HepG2 (cell line): ENCODE data around the gene CDC42BPG. TPM values are rescaled to one million over a fixed set of nuclear protein-coding genes. Genes with fewer than 3 reads are reported as not detected.

ENCODE experiments used
- ATAC-seq: fragments of 200-7000 bp; cut with Tn5 transposase; 3 replicates; pipeline ENCODE4 v1.9.1; 2020; ENCODE audit warnings: mild to moderate bottlenecking, moderate library complexity
- BruUV-seq: library from RNA; stranded (reverse); fragments of 400-500 nt; replicated peaks from 2 replicates; lab custom pipeline; 2021; lab: Mats Ljungman, UMichigan
- CTCF ChIA-PET: fragments of 300-600 bp; formaldehyde crosslinking; extraction: SDS; loops from one replicate; lab custom pipeline; 2021; ENCODE audit warnings: low total read pairs, inconsistent platforms, low intra/inter-chr PET ratio; lab: Yijun Ruan, JAX
- POLR2A ChIA-PET: fragments of 350-600 bp; sonication (Branson Sonifier 250); formaldehyde crosslinking; loops from one replicate; lab custom pipeline; 2020; ENCODE audit warnings: antibody characterized with exemption, inconsistent platforms; lab: Yijun Ruan, JAX
- DNase-seq: peaks from one replicate; pipeline ENCODE4 v3.0.0-alpha.2; 2015; ENCODE audit warnings: low spot score
- FAIRE-seq: peaks from 3 replicates; lab custom pipeline; 2011; peaks lifted over from hg19 to GRCh38; lab: Jason Lieb, UNC
- H2AFZ ChIP-seq: one replicate; pipeline ENCODE4 v1.6.1; 2011; ENCODE audit warnings: low read length, inconsistent platforms
- H3K27ac ChIP-seq: fragments of 300-600 bp; 3 replicates; pipeline ENCODE4 v1.8.0; 2011; ENCODE audit warnings: mixed run types, mild to moderate bottlenecking, mixed read lengths, low read length, inconsistent platforms; ENCODE audit not compliant: insufficient read depth; ENCODE audit errors: extremely low read length
- H3K27me3 ChIP-seq, 2 experiments: fragments of 200-600 bp in 1 of 2; 2 replicates in 1 of 2; 3 replicates in 1 of 2; pipeline versions ENCODE4 v1.6.0 to v1.8.0; 2011; ENCODE audit warnings: low read length in 2 of 2, mild to moderate bottlenecking in 2 of 2, moderate library complexity in 2 of 2, inconsistent platforms in 1 of 2; ENCODE audit not compliant: insufficient read depth in 2 of 2, control insufficient read depth in 1 of 2
- H3K36me3 ChIP-seq, 2 experiments: fragments of 200-600 bp in 1 of 2; replicated peaks in 1 of 2; 2 replicates in 1 of 2; 3 replicates in 1 of 2; pipeline versions ENCODE4 v1.5.1 to v1.8.0; 2011; ENCODE audit warnings: low read length in 2 of 2, inconsistent platforms in 1 of 2; ENCODE audit not compliant: insufficient read depth in 2 of 2, control insufficient read depth in 1 of 2
- H3K4me1 ChIP-seq: 2 replicates; pipeline ENCODE4 v1.5.1; 2012; ENCODE audit warnings: low read length, inconsistent platforms; ENCODE audit not compliant: insufficient read depth
- H3K4me2 ChIP-seq: 2 replicates; pipeline ENCODE4 v1.6.0; 2011; ENCODE audit warnings: low read depth, low read length, inconsistent platforms
- H3K4me3 ChIP-seq, 3 experiments: fragments of 200-600 bp in 1 of 3; sonication (generic), shearing (Covaris generic) in 1 of 3; replicated peaks in 1 of 3; 2 replicates each; pipeline ENCODE4 v1.5.1; 2011 to 2016; ENCODE audit warnings: low read length in 3 of 3, inconsistent platforms in 2 of 3, low read depth in 2 of 3, mild to moderate bottlenecking in 2 of 3, control low read depth in 1 of 3, mixed read lengths in 1 of 3; ENCODE audit not compliant: insufficient read depth in 1 of 3
- H3K79me2 ChIP-seq: one replicate; pipeline ENCODE4 v1.6.1; 2011; ENCODE audit warnings: low read length, inconsistent platforms; ENCODE audit not compliant: insufficient read depth
- H3K9ac ChIP-seq: 2 replicates; pipeline ENCODE4 v1.6.0; 2011; ENCODE audit warnings: mild to moderate bottlenecking, low read depth, low read length, inconsistent platforms; ENCODE audit not compliant: insufficient read depth
- H3K9me3 ChIP-seq: 2 replicates; pipeline ENCODE4 v1.5.1; 2012; ENCODE audit warnings: mild to moderate bottlenecking, low read length
- H4K20me1 ChIP-seq: 2 replicates; pipeline ENCODE4 v1.6.0; 2011; ENCODE audit warnings: inconsistent platforms, mild to moderate bottlenecking, low read length, moderate library complexity; ENCODE audit not compliant: insufficient read depth
- KAT2B ChIP-seq: fragments of 150-350 bp; IDR thresholded peaks from 2 replicates; pipeline ENCODE4 v1.6.1; 2014; ENCODE audit warnings: low read depth, low read length, borderline replicate concordance
- KLF11 ChIP-seq: IDR thresholded peaks from 2 replicates; pipeline ENCODE4 v1.6.1; 2016; ENCODE audit warnings: missing compliant biosample characterization
- MEF2D ChIP-seq: sonication (generic); formaldehyde crosslinking; IDR thresholded peaks from 2 replicates; pipeline ENCODE4 v1.5.1; 2020; ENCODE audit warnings: mild to moderate bottlenecking, missing genetic modification reagents
- MLLT10 ChIP-seq: sonication (generic); formaldehyde crosslinking; IDR thresholded peaks from 2 replicates; pipeline ENCODE4 v1.4.0; 2020; ENCODE audit warnings: missing genetic modification reagents
- PCBP2 ChIP-seq: fragments of 200-400 bp; formaldehyde crosslinking; optimal IDR thresholded peaks from 2 replicates; pipeline ENCODE3; 2018; ENCODE audit warnings: low read length, low read depth; ENCODE audit not compliant: poor library complexity, severe bottlenecking
- TBL1XR1 ChIP-seq: fragments of 150-350 bp; IDR thresholded peaks from 2 replicates; pipeline ENCODE4 v1.6.1; 2014; ENCODE audit warnings: borderline replicate concordance, low read length; ENCODE audit not compliant: partially characterized antibody
- TCF12 ChIP-seq, 2 experiments: fragments of 450-650 bp in 1 of 2; sonication (generic) in 1 of 2; formaldehyde crosslinking in 1 of 2; IDR thresholded peaks; 2 replicates each; pipeline versions ENCODE4 v1.6.1 to v1.8.0; 2017 to 2022; ENCODE audit warnings: antibody characterized with exemption in 1 of 2, mild to moderate bottlenecking in 1 of 2, missing genetic modification reagents in 1 of 2, moderate library complexity in 1 of 2
- ZFYVE20 ChIP-seq: sonication (generic); formaldehyde crosslinking; IDR thresholded peaks from 2 replicates; pipeline ENCODE4 v1.8.0; 2023; ENCODE audit warnings: low read depth, mild to moderate bottlenecking, moderate library complexity, missing genetic modification reagents, borderline replicate concordance
- ZNF18 ChIP-seq: sonication (generic); formaldehyde crosslinking; IDR thresholded peaks from 2 replicates; pipeline ENCODE4 v1.8.0; 2022; ENCODE audit warnings: mild to moderate bottlenecking, missing genetic modification reagents; ENCODE audit not compliant: insufficient replicate concordance
- ZNF20 ChIP-seq: sonication (generic); formaldehyde crosslinking; IDR thresholded peaks from 2 replicates; pipeline ENCODE4 v1.4.0; 2020; ENCODE audit warnings: mild to moderate bottlenecking, moderate library complexity, missing genetic modification reagents
- ZNF282 ChIP-seq: fragments of 450-650 bp; IDR thresholded peaks from 2 replicates; pipeline ENCODE4 v1.6.1; 2018; ENCODE audit not compliant: partially characterized antibody
- ZNF512 ChIP-seq: sonication (generic); formaldehyde crosslinking; IDR thresholded peaks from 2 replicates; pipeline ENCODE4 v1.4.0; 2020; ENCODE audit warnings: mild to moderate bottlenecking, missing genetic modification reagents
- ZNF616 ChIP-seq: sonication (generic); formaldehyde crosslinking; IDR thresholded peaks from 2 replicates; pipeline ENCODE4 v1.5.0; 2020; ENCODE audit warnings: low read depth, mild to moderate bottlenecking, missing genetic modification reagents
- ZNF747 ChIP-seq: sonication (generic); formaldehyde crosslinking; IDR thresholded peaks from 2 replicates; pipeline ENCODE4 v1.8.1; 2023; ENCODE audit warnings: missing genetic modification reagents, mild to moderate bottlenecking, borderline replicate concordance
- WGBS: methylation state at CpG from one replicate; pipeline ENCODE4 v1.1.6; 2017; ENCODE audit warnings: low lambda C conversion rate; 5-methylcytosine and 5-hydroxymethylcytosine counted together
- in situ Hi-C: cut with HindIII; loops from 2 replicates; pipeline ENCODE4 v1.10.0; 2017; ENCODE audit warnings: low pct_unique_long_range_greater_than_20kb; ENCODE audit not compliant: extremely low pct_ligation_motif_present
- intact Hi-C: fragments of 100-400 bp; cut with micrococcal nuclease; formaldehyde crosslinking; loops from one replicate; pipeline ENCODE4 v1.10.0; 2022; ENCODE audit not compliant: unreplicated experiment
- polyA plus RNA-seq, 8 experiments: library from polyadenylated mRNA; depleted of rRNA in 3 of 8; stranded (reverse) in 7 of 8; unstranded in 1 of 8; fragments of >200 nt; fragmentation: Illumina TruSeq in 4 of 8; extraction: Trizol in 4 of 8; gene quantifications; 2 replicates each; pipeline versions ENCODE4 v1.2.1 to v1.2.3, GENCODE V29; 2011 to 2016; ENCODE audit warnings: low read depth in 4 of 8, missing spikeins in 1 of 8, mixed read lengths in 1 of 8; ENCODE audit not compliant: insufficient read depth in 1 of 8
- total RNA-seq, 5 experiments: library from RNA; depleted of rRNA; stranded (reverse); fragments of >200 nt; fragmentation: Illumina TruSeq; extraction: Trizol; gene quantifications; 2 replicates each; pipeline ENCODE4 v1.2.3, GENCODE V29; 2016; ENCODE audit warnings: low read depth in 1 of 5
- TF ChIP-seq, protein P1 (sequence below): sonication (generic); formaldehyde crosslinking; IDR thresholded peaks from 2 replicates; pipeline ENCODE4 v1.5.0; 2020; ENCODE audit warnings: mild to moderate bottlenecking, missing genetic modification reagents

CDC42BPG gene
- total and polyA plus RNA-seq, 2 of the 13 experiments (the other 11 are each of a cell fraction or from before 2014, with no cell fraction given): 0.55 to 1.4 TPM

DNA sequence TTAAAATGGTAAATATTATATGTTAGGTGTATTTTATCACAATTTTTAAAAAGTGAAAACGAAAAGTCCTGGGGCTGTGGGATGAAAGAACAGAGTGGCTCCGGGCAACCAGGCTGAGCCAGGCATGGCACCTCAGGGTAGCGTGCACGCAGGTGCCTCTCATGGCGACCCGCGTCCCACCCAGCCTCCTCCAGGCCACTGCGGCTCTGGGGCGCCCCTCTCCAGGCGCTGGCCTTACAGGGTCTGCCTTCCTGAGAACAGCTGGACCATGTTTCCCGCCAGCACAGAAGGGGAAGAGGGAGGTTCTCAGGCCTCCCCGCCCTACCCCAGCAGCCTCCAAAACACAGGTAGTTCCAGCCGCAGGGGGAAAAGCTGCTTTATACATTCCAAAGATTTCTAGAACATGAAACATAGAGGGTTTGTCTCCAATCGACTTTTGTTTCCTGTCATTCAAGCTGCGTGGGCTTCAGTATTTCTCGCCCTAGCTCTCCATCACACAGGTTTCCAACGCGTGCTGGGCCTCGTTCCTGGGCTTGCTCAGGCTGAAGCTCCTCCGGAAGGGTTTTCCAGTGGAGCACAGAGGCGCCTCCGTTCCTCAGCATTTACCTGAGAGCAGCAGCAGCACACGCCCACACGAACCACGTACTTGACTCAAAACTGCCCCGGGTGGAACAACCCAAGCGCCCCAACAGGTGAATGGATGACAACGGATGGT, 23.5 kb upstream of the CDC42BPG start (continued):
- no peak for TF ChIP-seq KAT2B
- TF ChIP-seq ZNF747 (CRISPR knock-in tag): no peak
- TF ChIP-seq KLF11: no peak
- TF ChIP-seq, protein P1, sequence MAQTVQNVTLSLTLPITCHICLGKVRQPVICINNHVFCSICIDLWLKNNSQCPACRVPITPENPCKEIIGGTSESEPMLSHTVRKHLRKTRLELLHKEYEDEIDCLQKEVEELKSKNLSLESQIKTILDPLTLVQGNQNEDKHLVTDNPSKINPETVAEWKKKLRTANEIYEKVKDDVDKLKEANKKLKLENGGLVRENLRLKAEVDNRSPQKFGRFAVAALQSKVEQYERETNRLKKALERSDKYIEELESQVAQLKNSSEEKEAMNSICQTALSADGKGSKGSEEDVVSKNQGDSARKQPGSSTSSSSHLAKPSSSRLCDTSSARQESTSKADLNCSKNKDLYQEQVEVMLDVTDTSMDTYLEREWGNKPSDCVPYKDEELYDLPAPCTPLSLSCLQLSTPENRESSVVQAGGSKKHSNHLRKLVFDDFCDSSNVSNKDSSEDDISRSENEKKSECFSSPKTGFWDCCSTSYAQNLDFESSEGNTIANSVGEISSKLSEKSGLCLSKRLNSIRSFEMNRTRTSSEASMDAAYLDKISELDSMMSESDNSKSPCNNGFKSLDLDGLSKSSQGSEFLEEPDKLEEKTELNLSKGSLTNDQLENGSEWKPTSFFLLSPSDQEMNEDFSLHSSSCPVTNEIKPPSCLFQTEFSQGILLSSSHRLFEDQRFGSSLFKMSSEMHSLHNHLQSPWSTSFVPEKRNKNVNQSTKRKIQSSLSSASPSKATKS (CRISPR knock-in tag): no peak

DNA sequence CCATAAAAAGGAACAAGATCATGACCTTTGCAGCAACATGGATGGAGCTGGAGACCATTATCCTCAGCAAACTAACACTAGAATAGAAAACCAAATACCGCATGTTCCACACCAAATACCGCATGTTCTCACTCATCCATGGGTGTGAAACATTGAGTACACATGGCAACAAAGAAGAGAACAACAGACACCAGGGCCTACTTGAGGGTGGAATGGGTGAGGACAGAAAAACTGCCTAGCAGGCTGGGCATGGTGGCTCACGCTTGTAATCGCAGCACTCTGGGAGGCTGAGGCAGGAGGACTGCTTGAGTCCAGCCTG, 21.7 kb upstream of the CDC42BPG start:
- Histone ChIP-seq H3K36me3 (peaks cover 0 to 17% of the 10 kb centered on the region in 2 experiments; a peak in 2 of 5 replicates), H3K27me3 (no peaks in the 10 kb centered on the region), H3K9me3 (no peaks in the 10 kb centered on the region), H3K9ac (no peak overlapping the region), H2AFZ (no peak overlapping the region), H4K20me1 (no peaks in the 10 kb centered on the region), H3K4me1 (peaks cover 57% of the 10 kb centered on the region), H3K4me3 (no peak overlapping the region), H3K79me2 (peaks cover 51% of the 10 kb centered on the region), H3K4me2 (no peak overlapping the region), H3K27ac (no peak overlapping the region)
- ChIA-PET POLR2A (no interaction called here), CTCF (no interaction called here)
- FAIRE-seq (no peak), DNase-seq (no peak), ATAC-seq (no peak)
- TF ChIP-seq ZNF18 (CRISPR knock-in tag): no peak
- no peak for TF ChIP-seq MLLT10 (CRISPR knock-in tag)
- TF ChIP-seq ZNF282: no peak
- no peak for TF ChIP-seq PCBP2
- no peak for TF ChIP-seq ZNF616
- TF ChIP-seq ZFYVE20 (CRISPR knock-in tag): no peak
- TF ChIP-seq TBL1XR1: no peak
- no peak for TF ChIP-seq MEF2D
- TF ChIP-seq ZNF512 (CRISPR knock-in tag): no peak
- no peak for TF ChIP-seq TCF12 (IDR thresholded peaks at IDR 0.05)
- TF ChIP-seq TCF12 (CRISPR knock-in tag; IDR thresholded peaks at IDR 0.05): no peak
- no peak for TF ChIP-seq ZNF20 (CRISPR knock-in tag)
- BruUV-seq: no TSS peak
- 100% methylated on average over 4 of the region's 4 CpGs for WGBS
- intact Hi-C loops: no loop called here
- in situ Hi-C loops: no loop called here
